ENCODE data around the gene EFCAB14. TPM values are rescaled to one million over a fixed set of nuclear protein-coding genes. Genes with fewer than 3 reads are reported as not detected.
"Not testable (repeated sequence)": the region's sequence is repeated elsewhere in the genome, so short reads cannot be mapped to it uniquely, and the experiment has no call there.

The EFCAB14 gene
- total RNA-seq, 6 donors from 2014 or later, result 100 to 171 (median 115) TPM

DNA sequence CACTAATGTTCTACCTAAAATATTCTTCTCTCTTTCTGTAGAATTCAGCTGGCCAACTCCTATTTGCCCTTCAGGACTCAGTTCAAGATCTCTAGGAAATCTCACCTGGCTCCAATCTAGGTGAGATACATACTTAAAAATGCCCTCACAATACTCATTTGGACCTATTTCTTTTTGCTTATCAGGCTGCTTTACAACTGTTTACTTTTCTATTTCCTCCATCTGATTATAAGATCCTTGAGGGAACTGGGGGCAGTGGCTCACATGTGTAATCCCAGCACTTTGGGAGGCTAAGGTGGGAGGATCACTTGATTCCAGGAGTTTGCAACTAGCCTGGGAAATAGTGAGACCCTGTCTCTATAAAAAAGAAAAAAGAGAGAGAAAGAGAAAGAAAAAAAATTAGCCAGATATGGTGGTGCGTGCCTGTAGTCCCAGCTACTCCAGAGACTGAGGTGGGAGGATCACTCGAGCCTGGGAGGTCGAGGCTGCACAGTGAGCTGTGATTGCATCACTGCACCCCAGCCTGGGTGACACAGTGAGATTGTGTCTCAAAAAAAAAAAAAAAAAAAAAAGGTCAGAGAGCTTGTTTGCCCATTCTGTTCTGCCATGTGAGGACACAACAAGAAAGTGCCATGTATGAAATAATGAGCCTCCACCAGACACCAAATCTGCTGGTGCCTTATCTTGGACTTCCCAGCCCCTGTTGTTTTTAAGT is 14.8 kb downstream of the EFCAB14 start:
- WGBS, 2 donors, result 77 to 82% methylated on average over 3 of the region's 3 CpGs
- Histone ChIP-seq H3K9me3 (no peaks in the 10 kb centered on the region), H3K27me3 (no peaks in the 10 kb centered on the region), H3K4me3 (no peak overlapping the region), H3K4me1 (peaks cover 0 to 11% (median 0%) of the 10 kb centered on the region in 4 donors), H3K36me3 (peaks cover 22 to 84% (median 35%) of the 10 kb centered on the region in 4 donors), H3K27ac (no peak overlapping the region)
- ATAC-seq (ENCODE audit: low FRiP score in 2 of 2) (no peak), DNase-seq (no peak)
- no peak for TF ChIP-seq POLR2AphosphoS5 (IDR thresholded peaks at IDR 0.05)
- TF ChIP-seq, protein P1, sequence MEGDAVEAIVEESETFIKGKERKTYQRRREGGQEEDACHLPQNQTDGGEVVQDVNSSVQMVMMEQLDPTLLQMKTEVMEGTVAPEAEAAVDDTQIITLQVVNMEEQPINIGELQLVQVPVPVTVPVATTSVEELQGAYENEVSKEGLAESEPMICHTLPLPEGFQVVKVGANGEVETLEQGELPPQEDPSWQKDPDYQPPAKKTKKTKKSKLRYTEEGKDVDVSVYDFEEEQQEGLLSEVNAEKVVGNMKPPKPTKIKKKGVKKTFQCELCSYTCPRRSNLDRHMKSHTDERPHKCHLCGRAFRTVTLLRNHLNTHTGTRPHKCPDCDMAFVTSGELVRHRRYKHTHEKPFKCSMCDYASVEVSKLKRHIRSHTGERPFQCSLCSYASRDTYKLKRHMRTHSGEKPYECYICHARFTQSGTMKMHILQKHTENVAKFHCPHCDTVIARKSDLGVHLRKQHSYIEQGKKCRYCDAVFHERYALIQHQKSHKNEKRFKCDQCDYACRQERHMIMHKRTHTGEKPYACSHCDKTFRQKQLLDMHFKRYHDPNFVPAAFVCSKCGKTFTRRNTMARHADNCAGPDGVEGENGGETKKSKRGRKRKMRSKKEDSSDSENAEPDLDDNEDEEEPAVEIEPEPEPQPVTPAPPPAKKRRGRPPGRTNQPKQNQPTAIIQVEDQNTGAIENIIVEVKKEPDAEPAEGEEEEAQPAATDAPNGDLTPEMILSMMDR (IDR thresholded peaks at IDR 0.05), result no peak
- no peak for TF ChIP-seq POLR2A (IDR thresholded peaks at IDR 0.05)
- TF ChIP-seq EP300 (IDR thresholded peaks at IDR 0.05), result no peak

DNA sequence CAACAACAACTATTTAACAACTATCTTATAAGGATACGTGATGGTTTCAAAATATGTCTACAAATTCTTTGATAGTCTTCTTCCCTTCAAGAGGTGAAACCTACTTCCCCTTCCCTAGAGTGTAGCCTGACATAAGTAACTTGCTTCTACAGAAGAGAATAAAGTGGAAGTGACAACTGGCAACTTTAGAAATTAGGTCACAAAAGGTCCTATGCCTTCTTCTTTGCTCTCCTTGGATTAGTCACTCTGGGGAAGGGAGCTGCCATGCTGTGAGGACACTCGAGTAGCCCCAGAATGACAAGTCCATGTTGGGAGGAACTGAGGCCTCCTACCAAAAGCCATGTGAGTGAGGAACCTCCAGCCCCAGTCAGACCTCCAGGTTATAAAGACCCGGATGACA is 19.2 kb downstream of the EFCAB14 start:
- no peak overlapping the region for H3K27ac ChIP-seq
- TF ChIP-seq POLR2A (IDR thresholded peaks at IDR 0.05), result no peak
- no peak for TF ChIP-seq EP300 (IDR thresholded peaks at IDR 0.05)
- no peak for TF ChIP-seq POLR2AphosphoS5 (IDR thresholded peaks at IDR 0.05)
- TF ChIP-seq, protein P1 (IDR thresholded peaks at IDR 0.05), result no peak
- peaks cover 0 to 11% (median 0%) of the 10 kb centered on the region in 4 donors for H3K4me1 ChIP-seq
- DNase-seq (no peak), ATAC-seq (ENCODE audit: low FRiP score in 2 of 2) (peak in 1 of 2 donors; percentile 42)
- no peaks in the 10 kb centered on the region for H3K27me3 ChIP-seq
- no peak overlapping the region for H3K4me3 ChIP-seq
- H3K36me3 ChIP-seq, result peaks cover 3 to 75% (median 24%) of the 10 kb centered on the region in 4 donors
- no peaks in the 10 kb centered on the region for H3K9me3 ChIP-seq
- WGBS, 2 donors, result 45 to 67% methylated on average over 3 of the region's 3 CpGs

DNA sequence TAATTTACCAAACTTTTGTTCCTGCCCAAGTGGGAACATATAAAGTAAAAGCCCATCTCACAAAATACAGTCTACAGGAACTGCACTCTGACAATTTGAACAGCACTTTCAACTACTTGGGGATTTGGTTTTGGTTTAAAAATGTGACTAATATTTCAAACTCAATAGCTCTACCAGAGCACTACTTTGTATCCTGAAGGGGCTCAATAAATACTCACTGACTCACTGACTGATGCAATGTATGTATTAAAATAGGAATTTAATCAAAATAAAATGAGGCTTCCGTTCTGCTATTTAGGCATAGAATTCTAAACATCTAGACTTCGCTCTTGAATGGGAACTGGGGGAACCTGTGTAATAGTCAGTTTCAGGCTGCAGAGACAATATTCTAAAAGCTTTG is 21.9 kb downstream of the EFCAB14 start:
- ATAC-seq (ENCODE audit: low FRiP score in 2 of 2), result no peak
- H3K36me3 ChIP-seq, result peaks cover 0 to 65% (median 15%) of the 10 kb centered on the region in 4 donors
- 94 to 96% methylated on average over 2 of the region's 2 CpGs for WGBS, 2 donors

DNA sequence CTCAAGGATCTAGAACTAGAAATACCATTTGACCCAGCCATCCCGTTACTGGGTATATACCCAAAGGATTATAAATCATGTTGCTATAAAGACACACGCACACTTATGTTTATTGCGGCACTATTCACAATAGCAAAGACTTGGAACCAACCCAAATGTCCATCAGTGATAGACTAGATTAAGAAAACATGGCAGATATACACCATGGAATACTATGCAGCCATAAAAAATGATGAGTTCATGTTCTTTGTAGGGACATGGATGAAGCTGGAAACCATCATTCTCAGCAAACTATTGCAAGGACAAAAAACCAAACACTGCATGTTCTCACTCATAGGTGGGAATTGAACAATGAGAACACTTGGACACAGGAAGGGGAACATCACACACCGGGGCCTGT is 24.2 kb downstream of the EFCAB14 start:
- not testable (repeated sequence) for H3K27me3 ChIP-seq; H3K4me3 ChIP-seq; H3K4me1 ChIP-seq; ATAC-seq (ENCODE audit: low FRiP score in 2 of 2); DNase-seq; H3K27ac ChIP-seq; H3K9me3 ChIP-seq
- peaks cover 10 to 74% (median 34%) of the 10 kb centered on the region in 4 donors for H3K36me3 ChIP-seq
- WGBS, 2 donors, result 100% methylated on average over 3 of the region's 4 CpGs

More for the DNA sequence above, 21.9 kb downstream of the EFCAB14 start:
- H3K27ac ChIP-seq, result no peak overlapping the region
- no peaks in the 10 kb centered on the region for H3K9me3 ChIP-seq
- H3K4me1 ChIP-seq, result peaks cover 0 to 5% (median 0%) of the 10 kb centered on the region in 4 donors
- H3K4me3 ChIP-seq, result no peak overlapping the region
- TF ChIP-seq, protein P1 (IDR thresholded peaks at IDR 0.05), result no peak
- TF ChIP-seq POLR2AphosphoS5 (IDR thresholded peaks at IDR 0.05), result no peak
- no peak for TF ChIP-seq EP300 (IDR thresholded peaks at IDR 0.05)
- no peak for TF ChIP-seq POLR2A (IDR thresholded peaks at IDR 0.05)
- H3K27me3 ChIP-seq, result no peaks in the 10 kb centered on the region
- no peak for DNase-seq

DNA sequence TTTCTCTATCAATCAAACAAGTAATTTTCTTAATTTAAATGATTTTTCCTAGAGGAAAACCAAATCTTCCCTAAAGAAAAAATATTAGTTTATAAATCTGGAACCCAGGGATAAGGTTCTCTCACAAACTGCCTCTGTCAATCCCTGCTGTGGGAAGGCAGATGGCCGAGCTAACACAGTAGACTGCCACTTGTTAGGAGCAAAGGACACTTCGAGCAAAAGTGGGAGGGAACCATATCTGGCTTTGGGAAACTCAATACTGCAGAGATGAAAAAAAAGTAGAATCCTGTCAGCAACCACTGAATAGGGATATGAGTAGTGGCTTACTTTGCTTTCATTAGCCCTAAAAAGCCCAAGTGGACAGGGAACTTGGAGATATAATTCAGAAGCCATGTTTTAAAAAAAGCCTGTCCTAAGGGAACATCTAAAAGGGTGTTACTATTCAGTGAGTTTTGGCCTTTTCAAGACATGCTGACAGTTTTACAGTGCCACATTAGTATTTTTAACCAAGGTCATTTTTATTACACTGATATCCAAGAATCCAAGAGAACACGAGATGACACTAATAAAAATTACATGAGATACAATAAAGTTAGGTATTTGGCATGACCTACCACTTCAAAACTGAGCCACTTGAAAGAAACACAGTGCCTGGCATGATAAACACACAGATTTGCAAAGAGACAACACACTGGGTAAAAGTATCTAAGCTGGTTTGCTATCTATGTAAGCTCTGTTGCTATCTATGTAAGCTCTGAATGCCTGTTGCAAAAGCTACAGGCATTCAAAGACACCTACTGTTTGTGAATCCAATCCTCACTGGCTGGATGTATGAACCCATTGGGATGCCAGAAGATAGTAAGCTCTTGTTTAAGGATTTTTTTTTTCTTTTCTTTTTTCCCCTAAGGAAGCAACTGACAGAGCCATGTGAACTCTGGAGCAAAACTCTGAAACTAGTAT is 25.8 kb downstream of the EFCAB14 start:
- no peak for DNase-seq
- TF ChIP-seq POLR2AphosphoS5 (IDR thresholded peaks at IDR 0.05), result no peak
- TF ChIP-seq POLR2A (IDR thresholded peaks at IDR 0.05), result no peak
- TF ChIP-seq EP300 (IDR thresholded peaks at IDR 0.05), result no peak
- TF ChIP-seq, protein P1 (IDR thresholded peaks at IDR 0.05), result no peak
- Histone ChIP-seq H3K36me3 (peaks cover 16 to 78% (median 49%) of the 10 kb centered on the region in 4 donors), H3K27me3 (no peaks in the 10 kb centered on the region), H3K9me3 (no peaks in the 10 kb centered on the region), H3K4me3 (no peak overlapping the region), H3K4me1 (peaks cover 0 to 4% (median under 1%) of the 10 kb centered on the region in 4 donors), H3K27ac (no peak overlapping the region)
- 28 to 67% methylated on average over 3 of the region's 3 CpGs for WGBS, 2 donors
- no peak for ATAC-seq (ENCODE audit: low FRiP score in 2 of 2)

Data from upper lobe of left lung (tissue), 6 donors.